Measurements from ENCODE around the gene SERINC3.

The SERINC3 gene

DNA sequence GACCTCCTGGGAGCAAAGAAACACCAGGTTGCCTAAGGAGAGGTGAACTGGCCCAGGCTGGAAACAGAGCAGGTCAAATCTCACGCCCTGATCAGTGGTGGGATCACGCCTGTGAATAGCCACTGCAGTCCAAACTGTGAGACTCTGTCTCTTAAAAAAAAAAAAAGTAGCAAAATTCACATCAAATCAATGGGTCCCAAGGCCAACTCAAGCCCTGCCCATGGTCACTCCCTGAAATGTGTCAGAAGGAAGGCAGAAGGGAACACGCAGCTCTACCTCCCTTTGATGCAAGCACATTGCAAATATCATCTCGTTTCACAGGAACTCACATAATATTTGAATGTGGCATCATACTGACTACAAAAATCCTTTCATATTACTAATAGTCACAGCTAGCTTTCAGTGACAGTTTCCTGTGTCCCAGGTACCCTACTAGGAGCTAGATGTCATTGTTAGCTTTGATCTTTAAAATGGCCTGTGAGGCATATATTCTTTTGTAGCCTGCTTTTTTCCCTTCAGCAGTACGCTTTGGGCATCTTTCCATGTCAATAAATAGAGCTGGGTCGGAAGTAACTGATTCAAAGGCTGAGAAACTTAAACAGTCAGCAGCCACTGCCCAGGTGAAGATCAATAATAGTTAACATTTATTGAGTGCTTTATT is 60.6 kb downstream of the SERINC3 start:
- no peak for DNase-seq

DNA sequence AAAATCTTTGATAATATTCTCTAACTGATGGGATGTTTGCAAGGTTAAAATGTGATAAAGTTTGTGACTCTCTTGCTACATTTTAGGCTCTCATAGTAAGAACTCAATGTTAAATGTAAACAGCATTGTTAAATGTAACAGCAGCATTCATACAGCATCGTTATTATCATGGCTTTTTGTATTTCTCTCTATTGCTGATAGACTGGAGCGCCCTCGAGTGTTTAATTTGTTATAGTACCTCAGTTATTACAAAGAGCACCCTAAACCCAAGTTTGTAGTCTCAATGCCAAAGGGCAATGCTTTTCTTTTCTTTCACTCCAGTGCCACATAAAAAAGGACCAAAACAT is 61.1 kb downstream of the SERINC3 start:
- DNase-seq = no peak

DNA sequence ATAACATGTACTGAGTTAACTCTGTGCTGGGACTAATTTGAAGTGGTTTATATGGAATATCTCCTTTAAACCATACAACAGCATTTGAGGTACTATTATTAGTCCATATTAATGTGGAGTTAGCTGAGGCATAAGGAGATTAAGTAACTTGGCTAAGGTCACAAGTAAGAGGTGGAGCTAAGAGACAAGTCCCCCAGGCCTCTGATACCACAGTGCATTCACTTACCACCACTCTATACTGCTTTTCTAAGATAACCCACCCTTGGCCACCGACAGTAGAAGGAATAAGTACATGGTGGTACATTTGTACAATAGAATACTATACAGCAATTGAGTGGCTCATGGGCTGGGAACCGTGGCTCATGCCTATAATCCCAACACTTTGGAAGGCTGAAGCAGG is 62.6 kb downstream of the SERINC3 start:
- DNase-seq = no peak

DNA sequence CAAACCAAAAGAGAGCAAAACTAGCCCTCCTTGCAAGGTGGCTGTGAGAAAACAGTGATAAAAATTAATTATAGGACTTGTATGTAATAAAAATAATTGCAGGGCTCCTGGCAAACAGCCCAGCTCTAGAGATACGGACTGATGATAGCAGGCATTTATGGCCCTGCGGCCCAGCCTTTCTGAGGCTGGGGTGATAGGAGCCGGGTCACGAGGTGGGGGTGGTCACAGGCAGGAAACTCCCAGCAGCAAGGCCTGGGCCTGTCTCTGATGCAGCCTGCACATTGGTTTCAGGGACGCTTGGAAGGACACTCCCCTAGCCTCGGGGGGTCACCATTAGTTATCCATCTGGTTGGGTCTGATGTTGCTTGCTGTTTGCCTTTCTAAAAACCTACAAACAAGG is 64.9 kb downstream of the SERINC3 start:
- no peak for DNase-seq

DNA sequence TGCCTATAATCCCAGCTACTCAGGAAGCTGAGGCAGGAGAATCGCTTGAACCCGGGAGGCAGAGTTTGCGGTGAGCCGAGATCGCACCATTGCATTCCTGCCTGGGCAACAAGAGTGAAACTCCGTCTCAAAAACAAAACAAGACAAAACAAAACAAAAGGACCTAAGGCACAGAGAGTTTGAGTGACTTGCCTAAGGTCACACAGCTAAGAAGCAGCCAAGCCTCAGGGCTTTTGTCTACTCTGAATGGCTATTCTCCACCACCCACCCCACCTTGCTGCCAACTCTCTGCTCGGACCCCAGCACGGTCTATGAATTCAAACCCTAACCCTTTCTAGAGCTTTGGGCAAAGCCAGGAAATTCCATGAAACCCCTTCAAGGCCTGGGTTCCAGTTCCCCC is 65.3 kb downstream of the SERINC3 start:
- DNase-seq = no peak

DNA sequence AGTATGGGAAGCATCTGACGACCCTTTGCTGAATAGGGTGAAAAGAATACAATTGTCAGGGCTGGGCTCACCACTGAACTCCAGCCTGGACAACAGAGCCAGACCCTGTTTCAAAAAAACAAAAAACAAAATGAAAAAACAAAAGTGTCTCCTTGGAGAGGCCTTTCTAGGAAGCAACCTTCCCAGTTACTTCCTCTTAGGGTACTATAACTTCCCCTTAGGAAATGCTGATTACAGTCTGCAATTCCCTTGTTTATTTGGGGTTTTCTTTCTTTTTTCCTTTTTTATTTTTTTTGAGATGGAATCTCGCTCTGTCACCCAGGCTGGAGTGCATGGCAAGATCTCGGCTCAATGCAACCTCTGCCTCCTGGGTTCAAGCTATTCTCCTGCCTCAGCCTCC is 66.7 kb downstream of the SERINC3 start:
- DNase-seq = no peak

DNA sequence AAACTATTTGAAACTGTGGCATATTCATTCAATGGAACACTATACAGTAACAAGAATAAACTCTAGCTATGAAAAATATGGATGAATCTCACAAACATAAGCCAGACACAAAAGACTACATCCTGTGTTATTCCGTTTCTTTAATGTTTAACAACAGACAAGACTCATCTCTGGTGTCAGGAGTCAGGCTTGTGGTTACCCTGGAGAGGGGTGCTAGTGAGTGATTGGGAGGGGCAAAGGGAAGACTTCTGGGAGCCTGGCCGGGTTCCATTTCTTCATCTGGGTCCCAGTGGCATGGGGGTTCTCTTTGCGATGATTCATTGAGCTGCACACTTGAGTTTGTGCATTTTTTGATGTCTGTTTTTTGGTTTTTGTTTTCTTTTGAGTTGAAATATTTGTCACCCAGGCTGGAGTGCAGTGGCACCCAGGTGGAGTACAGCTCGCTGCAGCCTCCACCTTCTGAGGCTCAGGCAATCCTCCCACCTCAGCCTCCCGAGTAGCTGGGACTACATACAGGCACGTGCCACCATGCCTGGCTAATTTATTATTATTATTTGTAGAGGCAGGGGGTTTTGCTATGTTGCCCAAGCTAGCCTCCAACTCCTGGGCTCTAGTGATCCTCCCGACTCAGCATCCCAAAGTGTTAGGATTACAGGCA is 67.4 kb downstream of the SERINC3 start:
- DNase-seq = no peak

DNA sequence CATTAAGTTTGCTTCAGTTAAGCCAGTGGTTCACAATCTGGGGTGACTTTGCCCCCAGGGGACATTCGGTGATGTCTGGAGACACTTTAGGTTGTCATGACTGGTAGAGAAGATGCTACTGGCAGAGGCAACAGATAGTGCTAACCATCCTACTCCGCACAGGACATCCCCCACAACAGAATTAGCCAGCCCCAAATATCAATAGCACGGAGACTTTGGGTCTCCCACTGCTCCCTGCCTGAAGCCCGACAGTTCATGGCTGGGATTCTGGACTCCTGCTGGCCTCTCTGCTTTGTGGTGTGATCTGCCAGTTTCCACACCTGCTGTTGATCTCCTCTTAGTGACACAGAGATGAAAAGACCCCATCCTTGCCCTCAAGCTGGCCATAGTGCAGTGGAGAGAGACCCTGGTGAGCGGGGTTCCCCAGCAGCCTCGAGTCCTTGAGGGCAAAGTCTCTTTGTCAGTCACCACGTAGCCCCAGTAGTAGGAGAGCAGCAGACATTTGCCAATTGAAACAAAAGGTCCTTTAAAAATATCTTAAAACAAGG is 70.9 kb downstream of the SERINC3 start:
- DNase-seq = no peak

DNA sequence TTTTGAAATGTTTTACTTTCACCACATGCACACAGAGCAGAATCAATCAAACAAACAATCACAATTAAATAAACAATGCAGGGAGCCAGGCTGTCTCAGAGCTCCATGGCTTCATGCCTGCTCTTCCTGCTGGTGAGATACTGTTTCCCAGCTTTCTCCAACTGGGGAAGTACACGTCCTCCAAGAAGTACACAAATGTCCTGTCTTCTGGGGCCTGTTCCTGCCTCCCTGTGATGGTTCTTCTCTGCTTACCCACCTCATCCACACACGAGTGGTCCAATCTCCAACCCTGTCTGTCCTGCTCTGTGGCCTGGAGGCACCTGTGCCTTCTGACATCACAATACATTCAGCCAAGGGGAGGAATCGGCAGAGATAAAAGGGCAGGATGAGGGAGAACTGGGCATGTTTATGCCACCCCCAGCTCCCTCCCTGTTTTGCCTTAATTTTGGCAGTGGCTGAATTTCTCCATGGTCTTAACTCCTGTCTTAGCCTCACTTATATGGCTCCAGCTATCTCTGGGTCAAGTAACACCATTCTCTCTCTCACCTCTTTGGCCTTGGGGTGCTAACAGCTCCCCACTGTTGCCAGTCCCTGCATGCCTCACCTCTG is 71.5 kb downstream of the SERINC3 start:
- DNase-seq = no peak

DNA sequence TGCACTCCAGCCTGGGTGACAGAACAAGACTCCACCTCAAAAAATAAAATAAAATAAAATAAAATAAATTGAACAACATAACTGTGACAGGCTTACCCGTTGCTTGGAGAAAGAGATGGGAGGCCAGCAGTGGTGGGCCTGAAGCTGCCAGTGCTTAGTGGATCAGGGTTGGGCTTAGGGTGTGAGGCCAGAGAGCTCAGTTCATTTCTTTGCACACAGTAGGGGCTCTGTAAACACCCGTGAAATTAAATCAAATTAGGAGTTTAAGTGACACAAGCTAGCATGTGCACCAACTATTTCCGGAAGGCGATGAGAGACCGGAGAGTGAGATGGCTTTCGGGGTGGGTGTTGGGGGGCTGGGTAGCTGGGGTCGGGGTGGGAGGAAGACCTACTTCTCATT is 72.0 kb downstream of the SERINC3 start:
- DNase-seq = no peak

DNA sequence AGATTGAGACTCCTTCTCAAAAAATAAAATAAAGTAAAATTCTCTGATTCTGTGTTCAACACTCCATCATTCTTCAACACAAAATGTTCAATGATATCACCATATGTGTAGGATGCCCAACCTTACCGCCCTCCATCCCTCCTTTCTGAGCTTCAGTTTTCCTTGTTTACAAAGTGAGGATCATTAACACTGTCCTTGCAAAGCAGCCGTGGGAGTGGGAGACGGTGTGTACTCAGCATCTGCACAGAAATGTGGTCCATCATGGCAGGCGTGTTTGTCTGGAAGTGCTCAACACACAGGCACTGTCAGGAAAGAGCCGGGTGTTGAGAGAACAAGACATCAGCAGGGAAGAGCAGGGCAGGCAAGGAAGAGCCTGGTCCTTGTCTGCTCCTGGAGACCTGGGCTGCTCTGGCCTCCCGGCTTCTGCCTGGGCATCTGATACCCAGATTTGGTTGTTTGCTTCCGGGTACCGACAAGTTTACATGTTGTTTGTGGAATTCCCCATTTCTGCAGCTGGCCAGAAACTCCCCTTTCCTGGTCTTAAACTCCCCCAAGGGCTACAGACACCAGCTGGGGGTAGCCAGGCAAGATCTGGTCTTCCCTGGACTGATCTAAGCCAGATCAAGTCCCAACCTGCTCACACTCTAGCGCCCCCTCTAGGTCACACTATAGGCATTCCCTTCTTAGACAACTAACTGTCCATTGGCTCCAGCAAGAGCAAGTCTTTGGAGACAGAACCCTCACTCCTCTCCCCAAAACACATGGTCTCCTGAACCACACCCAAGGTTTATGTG is 72.9 kb downstream of the SERINC3 start:
- no peak for DNase-seq

DNA sequence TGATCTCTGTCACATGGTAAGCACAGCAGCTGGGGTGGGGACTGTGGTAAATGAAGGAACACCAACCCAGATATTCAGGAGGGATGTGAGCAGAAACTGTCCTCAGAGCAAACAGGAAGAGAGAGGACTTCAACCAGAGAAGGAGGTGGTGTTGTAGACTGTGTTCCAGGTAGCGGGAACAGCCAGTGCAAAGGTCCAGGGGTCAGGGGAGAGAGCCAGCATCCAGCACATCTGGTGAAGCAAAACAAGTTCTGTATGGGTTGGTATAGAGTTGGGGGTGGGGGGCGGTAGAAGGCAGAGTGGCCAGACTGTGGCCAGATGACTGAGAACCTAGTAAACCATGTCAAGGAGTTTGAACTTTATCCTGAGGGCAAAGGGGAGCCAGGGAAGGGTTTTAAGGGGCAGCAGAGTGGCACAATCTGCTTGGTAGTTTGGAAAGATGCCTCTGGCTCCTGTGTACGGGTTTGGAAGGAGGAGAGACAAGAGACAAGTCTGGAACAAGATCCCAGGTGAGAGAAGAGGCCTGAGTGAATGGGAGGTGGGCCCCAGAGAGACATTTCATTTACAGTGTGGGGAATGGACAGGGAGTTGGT is 73.9 kb downstream of the SERINC3 start:
- DNase-seq = no peak

Data from activated CD4-positive, CD25-positive, alpha-beta regulatory T cell treated with anti-CD3 and anti-CD28 coated beads, Interleukin-2, amount 50 U/mL, for 72 hours (primary cell).